ENCODE data around the gene MIEF2. TPM values are rescaled to one million over a fixed set of nuclear protein-coding genes. Genes with fewer than 3 reads are reported as not detected.
A peak's percentile ranks its signal among the peaks of the same experiment; 100 is the strongest.
"Not testable (repeated sequence)": the region's sequence is repeated elsewhere in the genome, so short reads cannot be mapped to it uniquely, and the experiment has no call there.

MIEF2 gene
- total RNA-seq, 2 experiments from 2014 or later, result 6.8 to 8.5 TPM

DNA sequence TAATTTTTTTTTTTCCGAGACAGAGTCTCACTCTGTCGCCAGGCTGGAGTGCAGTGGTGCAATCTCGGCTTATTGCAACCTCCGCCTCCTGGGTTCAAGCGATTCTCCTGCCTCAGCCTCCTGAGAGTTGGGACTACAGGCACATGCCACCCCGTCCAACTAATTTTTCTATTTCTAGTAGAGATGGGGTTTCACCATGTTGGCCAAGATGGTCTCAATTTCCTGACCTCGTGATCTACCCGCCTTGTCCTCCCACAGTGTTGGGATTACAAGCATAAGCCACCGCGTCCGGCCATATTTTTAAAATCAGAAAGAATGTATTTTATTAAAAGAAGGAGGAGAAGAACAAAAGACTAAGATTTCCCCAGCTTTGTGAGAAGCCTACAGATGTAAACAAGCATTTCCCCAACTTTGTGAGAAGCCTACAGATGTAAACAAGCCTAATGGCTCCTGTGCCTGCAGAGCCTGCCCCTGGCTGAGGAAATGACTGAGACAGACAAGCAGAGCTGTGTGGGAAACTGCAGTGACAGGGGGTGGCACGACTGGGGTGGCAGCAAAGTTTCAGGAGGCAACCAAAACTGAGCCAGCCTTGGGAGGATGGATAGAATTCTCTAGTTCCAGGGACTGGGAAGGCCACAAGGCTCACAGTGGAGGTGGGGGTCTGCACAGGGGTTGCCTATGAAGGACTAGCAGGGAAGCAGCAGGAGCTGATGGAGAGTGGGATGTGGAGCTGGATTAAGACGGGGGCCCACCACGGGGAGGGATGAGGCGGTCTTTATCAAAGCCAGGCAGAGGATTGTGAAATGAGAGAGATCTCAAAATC lies 31.5 kb downstream of the MIEF2 start:
- H3K4me3 Mint-ChIP-seq, result no peak overlapping the region
- no peaks in the 10 kb centered on the region for H3K4me1 Mint-ChIP-seq
- ChIA-PET POLR2A (no interaction called here), CTCF (interaction anchor here (1.1 to 1.2 kb wide), 2 partner anchors 23 to 32 kb away, joined by 3 read pairs; partner anchors contain the start of gene MIEF2)
- no peaks in the 10 kb centered on the region for H3K9me3 Mint-ChIP-seq
- H3K36me3 Mint-ChIP-seq (ENCODE audit: low read depth), result peaks cover 51% of the 10 kb centered on the region
- no peaks in the 10 kb centered on the region for H3K27me3 Mint-ChIP-seq
- DNase-seq, result no peak
- H3K27ac Mint-ChIP-seq, result no peak overlapping the region

DNA sequence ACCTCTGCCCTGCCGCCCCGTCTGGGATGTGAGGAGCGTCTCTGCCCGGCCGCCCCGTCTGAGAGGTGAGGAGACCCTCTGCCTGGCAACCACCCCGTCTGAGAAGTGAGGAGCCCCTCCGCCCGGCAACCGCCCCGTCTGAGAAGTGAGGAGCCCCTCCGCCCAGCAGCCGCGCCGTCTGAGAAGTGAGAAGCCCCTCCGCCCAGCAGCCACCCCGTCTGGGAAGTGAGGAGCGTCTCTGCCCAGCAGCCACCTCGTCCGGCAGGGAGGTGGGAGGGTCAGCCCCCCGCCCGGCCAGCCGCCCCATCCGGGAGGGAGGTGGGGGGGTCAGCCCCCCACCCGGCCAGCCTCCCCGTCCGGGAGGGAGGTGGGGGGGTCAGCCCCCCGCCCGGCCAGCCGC lies 37.6 kb downstream of the MIEF2 start:
- H3K27me3 Mint-ChIP-seq, DNase-seq, CTCF ChIA-PET, H3K4me3 Mint-ChIP-seq, H3K4me1 Mint-ChIP-seq, H3K9me3 Mint-ChIP-seq, H3K27ac Mint-ChIP-seq, POLR2A ChIA-PET: not testable (repeated sequence)
- peaks cover 30% of the 10 kb centered on the region for H3K36me3 Mint-ChIP-seq (ENCODE audit: low read depth)

DNA sequence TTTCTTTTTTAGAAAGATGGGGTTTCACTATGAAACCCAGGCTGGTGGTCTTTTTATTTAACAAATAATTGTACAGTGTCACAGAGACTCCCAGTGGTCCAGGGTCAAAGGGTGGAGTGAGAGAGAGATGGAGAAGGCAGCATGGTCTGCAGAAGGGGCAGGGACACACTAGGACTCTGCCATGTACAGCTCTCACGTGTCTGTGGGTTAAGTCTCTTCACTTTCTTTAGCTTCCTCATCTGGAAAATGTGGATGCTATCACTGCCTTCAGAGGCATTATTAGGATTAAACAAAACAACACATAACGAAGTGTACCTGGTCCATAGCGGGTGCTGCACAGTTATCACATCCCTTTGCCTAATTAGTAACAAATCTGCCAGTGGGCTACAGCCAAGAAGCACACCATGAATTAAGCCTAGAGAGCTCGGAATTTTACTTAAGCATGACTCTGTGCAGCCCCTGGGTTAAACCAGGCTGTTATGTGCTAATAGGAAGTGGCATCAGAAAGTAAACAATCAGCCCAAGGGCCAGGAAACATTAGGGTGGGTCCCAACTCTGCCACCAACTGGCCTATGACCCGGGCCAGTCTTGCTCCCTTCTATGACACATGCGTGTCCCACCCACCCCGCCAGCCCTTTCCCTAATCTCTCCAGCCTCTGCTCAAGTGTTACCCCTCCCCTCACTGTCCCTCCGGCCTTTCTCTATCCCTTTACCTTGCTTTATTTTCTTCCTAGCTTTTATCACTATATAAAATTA lies 40.4 kb downstream of the MIEF2 start:
- ChIA-PET CTCF (interaction anchor here (0.6 to 1.6 kb wide), 3 partner anchors 28 to 73 kb away, joined by 3 to 8 read pairs (median 4); partner anchors contain the start of gene MIEF2), POLR2A (no interaction called here)
- H3K9me3 Mint-ChIP-seq, result no peaks in the 10 kb centered on the region

DNA sequence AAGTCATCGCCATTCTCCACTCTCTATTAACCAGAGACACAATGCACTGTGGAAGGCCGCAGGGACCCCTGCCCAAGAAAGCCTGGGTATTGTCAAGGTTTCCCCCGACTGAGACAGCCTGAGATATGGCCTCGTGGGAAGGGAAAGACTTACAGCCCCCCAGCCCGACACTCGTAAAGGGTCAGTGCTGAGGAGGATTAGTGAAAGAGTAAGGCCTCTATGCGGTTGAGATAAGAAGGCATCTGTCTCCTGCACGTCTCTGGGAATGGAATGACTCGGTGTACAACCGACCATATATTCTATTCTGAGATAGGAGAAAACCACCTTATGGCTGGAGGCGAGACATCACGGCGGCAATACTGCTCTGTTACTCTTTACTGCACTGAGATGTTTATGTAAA lies 42.7 kb downstream of the MIEF2 start:
- H3K4me3 Mint-ChIP-seq, DNase-seq, POLR2A ChIA-PET, H3K4me1 Mint-ChIP-seq, H3K27me3 Mint-ChIP-seq, H3K9me3 Mint-ChIP-seq, CTCF ChIA-PET, H3K27ac Mint-ChIP-seq: not testable (repeated sequence)
- H3K36me3 Mint-ChIP-seq (ENCODE audit: low read depth), result peaks cover 40% of the 10 kb centered on the region

More for the DNA sequence above, 40.4 kb downstream of the MIEF2 start:
- Mint-ChIP-seq H3K27me3 (no peaks in the 10 kb centered on the region), H3K27ac (no peak overlapping the region), H3K4me1 (no peaks in the 10 kb centered on the region), H3K36me3 (ENCODE audit: low read depth) (peaks cover 37% of the 10 kb centered on the region), H3K4me3 (no peak overlapping the region)
- DNase-seq, result no peak

DNA sequence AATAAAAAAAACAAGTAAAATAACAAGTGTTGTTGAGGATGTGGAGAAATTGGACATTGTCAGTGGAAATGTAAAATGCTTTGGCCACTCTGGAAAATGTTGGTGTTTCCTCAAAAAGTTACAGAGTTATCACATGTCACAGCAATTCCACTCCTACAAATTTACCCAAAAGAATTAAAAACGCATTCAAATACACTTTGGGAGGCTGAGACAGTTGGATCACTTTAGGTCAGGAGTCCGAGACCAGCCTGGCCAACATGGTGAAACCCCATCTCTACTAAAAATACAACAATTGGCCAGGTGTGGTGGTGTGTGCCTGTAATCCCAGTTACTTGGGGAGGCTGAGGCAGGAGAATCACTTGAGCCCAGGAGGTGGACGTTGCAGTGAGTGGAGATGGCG lies 48.7 kb downstream of the MIEF2 start:
- H3K4me3 Mint-ChIP-seq, result no peak overlapping the region
- no peaks in the 10 kb centered on the region for H3K9me3 Mint-ChIP-seq
- H3K27me3 Mint-ChIP-seq, result no peaks in the 10 kb centered on the region
- CTCF ChIA-PET, result no interaction called here
- no peak for DNase-seq
- peaks cover 32% of the 10 kb centered on the region for H3K4me1 Mint-ChIP-seq
- H3K27ac Mint-ChIP-seq, result no peak overlapping the region
- H3K36me3 Mint-ChIP-seq (ENCODE audit: low read depth), result peaks cover 47% of the 10 kb centered on the region
- POLR2A ChIA-PET, result no interaction called here

DNA sequence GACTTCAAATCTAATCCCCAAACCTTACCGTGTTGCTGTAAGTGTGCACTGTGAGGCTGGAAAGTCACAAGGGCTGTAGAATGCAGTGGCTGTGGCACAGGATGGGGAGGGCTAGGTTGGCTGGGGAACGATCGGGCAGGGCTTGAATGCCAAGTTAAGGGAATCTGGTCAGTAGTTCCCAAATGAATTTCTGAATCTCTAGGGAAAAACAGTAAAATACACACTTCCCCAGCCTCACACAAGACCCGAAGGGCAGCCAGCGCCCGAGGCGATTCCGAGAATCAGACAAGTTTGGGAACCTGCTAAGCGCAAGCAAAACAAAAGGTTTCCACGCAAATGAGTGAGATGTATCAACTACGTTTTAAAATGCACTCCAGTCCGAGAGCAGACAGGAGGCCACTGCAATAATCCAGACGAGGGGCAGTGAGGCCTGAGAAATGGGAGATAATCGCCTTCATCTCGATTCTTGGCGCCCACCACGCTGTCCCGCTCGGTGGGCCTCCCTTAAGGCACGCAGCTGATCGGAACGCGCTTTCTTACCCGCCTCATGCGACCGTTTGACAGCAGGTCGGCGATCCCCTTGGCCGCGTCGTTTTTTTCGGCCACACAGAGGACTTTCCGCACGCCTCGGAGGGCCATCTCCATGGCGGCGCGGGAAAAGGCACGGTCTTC lies 53.7 kb downstream of the MIEF2 start:
- H3K27me3 Mint-ChIP-seq, result no peaks in the 10 kb centered on the region
- POLR2A ChIA-PET, result no interaction called here
- CTCF ChIA-PET, result interaction anchor here (0.6 to 1.1 kb wide), 2 partner anchors 18 to 112 kb away, joined by 3 read pairs; no protein-coding TSS in a partner anchor
- H3K4me3 Mint-ChIP-seq, result peak overlapping the region; percentile 95
- no peaks in the 10 kb centered on the region for H3K9me3 Mint-ChIP-seq
- peak overlapping the region; percentile 99 for H3K27ac Mint-ChIP-seq
- peaks cover 46% of the 10 kb centered on the region for H3K36me3 Mint-ChIP-seq (ENCODE audit: low read depth)
- peaks cover 68% of the 10 kb centered on the region for H3K4me1 Mint-ChIP-seq
- no peak for DNase-seq

DNA sequence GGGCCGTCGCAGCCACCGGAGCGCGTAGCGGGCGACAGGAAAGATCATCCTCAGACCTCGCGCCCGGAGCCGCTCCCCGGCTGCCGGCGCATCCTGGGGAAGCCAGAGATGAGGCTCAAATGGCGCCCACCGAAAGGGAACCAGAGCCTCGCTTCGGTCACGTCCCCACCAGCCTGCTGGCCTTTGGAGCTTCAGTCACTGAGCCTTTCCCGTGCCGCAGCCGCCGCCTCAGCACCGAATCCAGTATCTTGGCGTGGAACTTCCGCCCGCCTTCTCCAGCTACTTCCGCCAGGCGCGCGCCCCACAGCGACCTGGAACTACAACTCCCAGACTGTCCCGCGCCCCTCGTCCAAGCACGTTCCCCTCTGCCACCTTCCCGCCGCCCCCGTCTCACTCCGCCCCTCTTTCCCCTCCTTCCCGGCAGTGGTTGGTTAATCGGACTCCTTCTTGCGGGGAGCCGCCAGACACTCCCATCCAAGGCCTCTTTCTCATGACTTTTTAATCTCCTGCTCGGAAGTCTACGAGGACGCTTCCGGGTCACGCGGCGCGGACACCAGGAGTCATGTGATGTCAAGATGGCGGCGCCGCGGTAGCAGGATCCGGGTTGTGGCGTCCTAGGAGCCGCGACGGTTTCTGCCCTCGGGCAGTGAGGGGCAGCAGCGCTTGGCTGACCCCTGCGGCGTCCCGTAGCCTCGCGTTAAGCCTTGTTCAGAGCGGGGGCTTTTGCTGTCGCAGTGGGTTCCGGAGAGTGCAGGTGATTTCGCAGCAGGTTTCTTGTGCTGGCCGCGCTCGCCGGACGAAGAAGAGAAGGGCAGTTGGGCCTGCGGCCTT lies 54.5 kb downstream of the MIEF2 start, which contains the start of the genes SMCR8 and TOP3A:
TSS of gene SMCR8 (plus strand) at position 563 of the 831 bp plus-strand sequence. CDS start 497 bp downstream, outside the sequence.
TSS of gene TOP3A (minus strand) at position 264 of the 831 bp plus-strand sequence. CDS start at position 48, 216 bp downstream.
- peak; percentile 99 for DNase-seq
- Mint-ChIP-seq H3K36me3 (ENCODE audit: low read depth) (peaks cover 48% of the 10 kb centered on the region), H3K9me3 (no peaks in the 10 kb centered on the region), H3K27ac (peak within 1 kb of the TSS; percentile 99), H3K27me3 (no peaks in the 10 kb centered on the region), H3K4me3 (peak within 1 kb of the TSS; percentile 95), H3K4me1 (peaks cover 75% of the 10 kb centered on the region)
- CTCF ChIA-PET, result interaction anchor here (1.1 kb wide), 1 partner anchor 18 kb away, joined by 3 read pairs; no protein-coding TSS in a partner anchor
- POLR2A ChIA-PET, result no interaction called here

DNA sequence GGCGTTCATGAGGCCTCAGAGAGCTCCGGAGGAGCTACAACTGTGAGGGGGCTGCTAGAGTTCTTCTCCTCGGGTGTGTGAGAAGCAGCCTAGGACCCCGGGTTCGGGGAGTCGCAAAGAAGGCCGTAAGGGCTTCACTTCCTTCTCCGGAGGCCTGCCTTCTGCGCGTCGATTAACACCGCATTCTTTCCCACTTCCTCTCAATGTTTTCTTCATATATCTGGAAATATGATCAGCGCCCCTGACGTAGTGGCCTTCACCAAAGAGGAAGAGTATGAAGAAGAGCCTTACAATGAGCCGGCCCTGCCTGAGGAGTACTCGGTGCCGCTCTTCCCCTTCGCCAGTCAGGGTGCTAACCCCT lies 55.1 kb downstream of the MIEF2 start:
- POLR2A ChIA-PET, result no interaction called here

DNA sequence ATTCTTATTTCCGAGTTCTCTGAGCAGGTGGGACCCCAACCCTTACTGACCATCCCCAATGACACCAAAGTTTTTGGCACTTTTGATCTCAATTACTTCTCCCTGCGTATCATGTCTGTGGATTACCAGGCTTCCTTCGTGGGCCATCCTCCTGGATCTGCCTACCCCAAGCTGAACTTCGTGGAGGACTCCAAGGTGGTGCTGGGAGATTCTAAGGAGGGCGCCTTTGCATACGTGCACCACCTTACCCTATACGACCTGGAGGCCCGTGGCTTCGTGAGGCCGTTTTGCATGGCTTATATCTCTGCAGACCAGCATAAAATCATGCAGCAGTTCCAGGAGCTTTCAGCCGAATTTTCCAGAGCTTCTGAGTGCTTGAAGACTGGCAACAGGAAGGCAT lies 55.5 kb downstream of the MIEF2 start:
- Mint-ChIP-seq H3K9me3 (no peaks in the 10 kb centered on the region), H3K36me3 (ENCODE audit: low read depth) (peaks cover 46% of the 10 kb centered on the region), H3K4me1 (peaks cover 77% of the 10 kb centered on the region), H3K27me3 (no peaks in the 10 kb centered on the region), H3K4me3 (peak overlapping the region; percentile 95), H3K27ac (peak overlapping the region; percentile 99)
- ChIA-PET POLR2A (no interaction called here), CTCF (interaction anchor here (1.0 kb wide), 1 partner anchor 15 kb away, joined by 3 read pairs; no protein-coding TSS in a partner anchor)
- DNase-seq, result no peak

More for the DNA sequence above, 55.1 kb downstream of the MIEF2 start:
- Mint-ChIP-seq H3K36me3 (ENCODE audit: low read depth) (peaks cover 48% of the 10 kb centered on the region), H3K9me3 (no peaks in the 10 kb centered on the region), H3K27ac (peak overlapping the region; percentile 99), H3K27me3 (no peaks in the 10 kb centered on the region), H3K4me1 (peaks cover 76% of the 10 kb centered on the region), H3K4me3 (peak overlapping the region; percentile 95)
- peak; percentile 57 for DNase-seq
- CTCF ChIA-PET, result interaction anchor here (1.0 to 1.1 kb wide), 2 partner anchors 15 to 17 kb away, joined by 3 read pairs; no protein-coding TSS in a partner anchor

Other genes starting within 250 kb of the MIEF2 start
- 10 to 100 TPM; 27.0 to 32.4 TPM for gene ATPAF2, start 221.5 kb upstream of the MIEF2 start, total RNA-seq
- gene GID4, start 221.3 kb upstream of the MIEF2 start, total RNA-seq, result 1 to 10 TPM; 8.6 to 8.8 TPM
- gene DRG2, start 172.7 kb upstream of the MIEF2 start, total RNA-seq, result 10 to 100 TPM; 45.9 to 52.2 TPM
- gene MYO15A, start 151.9 kb upstream of the MIEF2 start, total RNA-seq, result under 1 TPM; 0.23 to 0.35 TPM
- gene ALKBH5, start 76.8 kb upstream of the MIEF2 start, total RNA-seq, result 100 to 1,000 TPM in 1 of 2 experiments, 10 to 100 TPM in 1; 98.2 to 102 TPM
- 10 to 100 TPM; 24.7 to 24.9 TPM for gene LLGL1, start 35.0 kb upstream of the MIEF2 start, total RNA-seq
- gene FLII, start 1.9 kb upstream of the MIEF2 start, total RNA-seq, result 100 to 1,000 TPM; 323 to 328 TPM
- gene TOP3A, start 54.3 kb downstream of the MIEF2 start, total RNA-seq, result 10 to 100 TPM; 57.6 to 62.8 TPM
- gene SMCR8, start 54.6 kb downstream of the MIEF2 start, total RNA-seq, result 10 to 100 TPM; 25.0 to 25.8 TPM
- 10 to 100 TPM; 49.9 to 51.8 TPM for gene SHMT1, start 102.9 kb downstream of the MIEF2 start, total RNA-seq
- gene EVPLL, start 117.1 kb downstream of the MIEF2 start, total RNA-seq, result not detected
- gene LGALS9C, start 216.1 kb downstream of the MIEF2 start, total RNA-seq, result under 1 TPM; 0.73 to 0.74 TPM